H1 (cell line): ENCODE results near the gene SYDE2. TPM values are rescaled to one million over a fixed set of nuclear protein-coding genes. Genes with fewer than 3 reads are reported as not detected.

Experiments
- CTCF ChIA-PET: fragments of 300-600 bp; sonication (Branson Sonifier 250); formaldehyde crosslinking; loops from one replicate; lab custom pipeline; 2021; ENCODE audit not compliant: partially characterized antibody; lab: Charles Lee
- POLR2A ChIA-PET: fragments of 300-600 bp; sonication (Branson Sonifier 250); formaldehyde crosslinking; loops from one replicate; lab custom pipeline; 2021; ENCODE audit warnings: inconsistent platforms; ENCODE audit not compliant: partially characterized antibody; lab: Charles Lee
- DNase-seq, 2 experiments: peaks; one replicate each; pipeline versions ENCODE4 v3.0.0 to v3.0.0-alpha.2; 2010 to 2022; ENCODE audit warnings: low spot score in 2 of 2, low read depth in 1 of 2, mixed read lengths in 1 of 2
- FAIRE-seq: peaks from 2 replicates; lab custom pipeline; 2011; peaks lifted over from hg19 to GRCh38; lab: Jason Lieb, UNC
- H2AFZ ChIP-seq: 2 replicates; pipeline ENCODE4 v1.8.1; 2012; ENCODE audit warnings: low read length, inconsistent platforms
- H2AK5ac ChIP-seq: 2 replicates; pipeline ENCODE4 v1.6.1; 2013; ENCODE audit warnings: low read depth, low read length
- H2BK120ac ChIP-seq: replicated peaks from 2 replicates; pipeline ENCODE3; 2013; ENCODE audit warnings: low read depth, low read length, inconsistent platforms
- H2BK12ac ChIP-seq: 2 replicates; pipeline ENCODE4 v1.6.1; 2013; ENCODE audit warnings: low read depth, low read length
- H2BK15ac ChIP-seq: 2 replicates; pipeline ENCODE4 v1.6.1; 2013; ENCODE audit warnings: low read length
- H2BK20ac ChIP-seq: 2 replicates; pipeline ENCODE4 v1.6.1; 2013; ENCODE audit warnings: low read length
- H2BK5ac ChIP-seq: 2 replicates; pipeline ENCODE4 v1.6.1; 2013; ENCODE audit warnings: low read depth, low read length
- H3K14ac ChIP-seq: 2 replicates; pipeline ENCODE4 v1.6.1; 2013; ENCODE audit warnings: inconsistent platforms; ENCODE audit not compliant: insufficient read length
- H3K18ac ChIP-seq: 2 replicates; pipeline ENCODE4 v1.6.1; 2013; ENCODE audit warnings: low read length; ENCODE audit errors: extremely low read depth
- H3K23ac ChIP-seq: 2 replicates; pipeline ENCODE4 v1.6.1; 2013; ENCODE audit warnings: inconsistent platforms; ENCODE audit not compliant: insufficient read length
- H3K23me2 ChIP-seq: 2 replicates; pipeline ENCODE4 v1.6.1; 2013; ENCODE audit warnings: low read depth, low read length
- H3K27ac ChIP-seq: 2 replicates; pipeline ENCODE4 v1.6.1; 2011; ENCODE audit warnings: low read depth, low read length, inconsistent platforms
- H3K27me3 ChIP-seq, 4 experiments: replicated peaks in 1 of 4; 1 replicate in 1 of 4; 2 replicates in 3 of 4; pipeline versions ENCODE4 v1.6.1 to v1.8.1; 2011 to 2013; ENCODE audit warnings: low read length in 3 of 4, mild to moderate bottlenecking in 3 of 4, inconsistent platforms in 2 of 4, mixed read lengths in 2 of 4, moderate library complexity in 1 of 4; ENCODE audit not compliant: control insufficient read depth in 3 of 4, insufficient read depth in 3 of 4; ENCODE audit errors: extremely low read depth in 1 of 4
- H3K36me3 ChIP-seq, 4 experiments: 2 replicates each; pipeline versions ENCODE4 v1.6.1 to v1.8.1; 2011 to 2013; ENCODE audit warnings: mild to moderate bottlenecking in 4 of 4, low read length in 3 of 4, moderate library complexity in 2 of 4, control low read depth in 1 of 4, inconsistent platforms in 1 of 4; ENCODE audit not compliant: insufficient read depth in 4 of 4, control insufficient read depth in 2 of 4
- H3K4ac ChIP-seq: replicated peaks from 2 replicates; pipeline ENCODE3; 2013; ENCODE audit warnings: low read length, low read depth, mixed read lengths, inconsistent platforms; ENCODE audit not compliant: insufficient read length
- H3K4me1 ChIP-seq, 4 experiments: replicated peaks in 1 of 4; 1 replicate in 1 of 4; 2 replicates in 3 of 4; pipeline versions ENCODE4 v1.6.1 to v1.8.1; 2011 to 2013; ENCODE audit warnings: low read length in 3 of 4, inconsistent platforms in 2 of 4, mixed read lengths in 1 of 4; ENCODE audit not compliant: insufficient read depth in 4 of 4, control insufficient read depth in 3 of 4
- H3K4me2 ChIP-seq, 2 experiments: 2 replicates each; pipeline versions ENCODE4 v1.6.1 to v1.8.1; 2011 to 2013; ENCODE audit warnings: low read depth in 2 of 2, low read length in 2 of 2, control low read depth in 1 of 2, inconsistent platforms in 1 of 2, mild to moderate bottlenecking in 1 of 2; ENCODE audit not compliant: insufficient read depth in 1 of 2
- H3K4me3 ChIP-seq, 4 experiments: fragments of 200-600, 300-600 bp in 1 of 4; sonication (generic), shearing (Covaris generic), sonication (Bioruptor Twin) in 1 of 4; 2 replicates each; pipeline versions ENCODE4 v1.5.1 to v1.8.1; 2011 to 2016; ENCODE audit warnings: low read length in 4 of 4, low read depth in 3 of 4, control low read depth in 2 of 4, inconsistent platforms in 2 of 4, mild to moderate bottlenecking in 2 of 4, mixed read lengths in 1 of 4, moderate library complexity in 1 of 4; ENCODE audit not compliant: insufficient read depth in 2 of 4; ENCODE audit errors: extremely low read depth in 1 of 4
- H3K56ac ChIP-seq: replicated peaks from 2 replicates; pipeline ENCODE3; 2013; ENCODE audit warnings: low read depth, mild to moderate bottlenecking, mixed read lengths, low read length, inconsistent platforms; ENCODE audit not compliant: insufficient read length
- H3K79me1 ChIP-seq: 2 replicates; pipeline ENCODE4 v1.6.1; 2013; ENCODE audit warnings: low read depth, low read length, control low read depth
- H3K79me2 ChIP-seq, 2 experiments: 2 replicates each; pipeline versions ENCODE4 v1.6.1 to v1.8.1; 2012 to 2013; ENCODE audit warnings: low read length in 2 of 2, mild to moderate bottlenecking in 2 of 2, inconsistent platforms in 1 of 2; ENCODE audit not compliant: insufficient read depth in 2 of 2, control insufficient read depth in 1 of 2
- H3K9ac ChIP-seq, 4 experiments: replicated peaks in 1 of 4; 1 replicate in 1 of 4; 2 replicates in 3 of 4; pipeline versions ENCODE4 v1.6.1 to v1.8.1; 2011 to 2013; ENCODE audit warnings: low read depth in 3 of 4, low read length in 3 of 4, control low read depth in 2 of 4, mild to moderate bottlenecking in 2 of 4, moderate library complexity in 2 of 4, inconsistent platforms in 1 of 4; ENCODE audit errors: extremely low read depth in 1 of 4
- H3K9me3 ChIP-seq, 2 experiments: 2 replicates each; pipeline versions ENCODE4 v1.6.1 to v1.8.1; 2012 to 2013; ENCODE audit warnings: mild to moderate bottlenecking in 2 of 2, moderate library complexity in 2 of 2, control low read depth in 1 of 2, inconsistent platforms in 1 of 2, low read depth in 1 of 2, low read length in 1 of 2, mixed read lengths in 1 of 2; ENCODE audit not compliant: insufficient read depth in 2 of 2
- H4K20me1 ChIP-seq, 2 experiments: replicated peaks in 1 of 2; 2 replicates each; pipeline versions ENCODE3 to v1.8.1; 2011 to 2013; ENCODE audit warnings: inconsistent platforms in 2 of 2, low read length in 2 of 2, mild to moderate bottlenecking in 1 of 2; ENCODE audit not compliant: insufficient read depth in 2 of 2, control insufficient read depth in 1 of 2
- H4K5ac ChIP-seq: 2 replicates; pipeline ENCODE4 v1.6.1; 2013; ENCODE audit warnings: low read length, low read depth, mixed read lengths, inconsistent platforms; ENCODE audit not compliant: insufficient read length
- H4K8ac ChIP-seq: 2 replicates; pipeline ENCODE4 v1.8.0; 2013; ENCODE audit warnings: mild to moderate bottlenecking, moderate library complexity, low read length, inconsistent platforms; ENCODE audit not compliant: insufficient read depth; ENCODE audit errors: extremely low read depth
- H4K91ac ChIP-seq: replicated peaks from 2 replicates; pipeline ENCODE3; 2013; ENCODE audit warnings: low read length, mixed read lengths, inconsistent platforms; ENCODE audit not compliant: insufficient read length
- CBX8 ChIP-seq: fragments of 300-800, 300-1000 bp; sonication (generic); IDR thresholded peaks from 2 replicates; pipeline ENCODE4 v1.7.1; 2016; ENCODE audit warnings: low read depth, low read length, borderline replicate concordance
- CEBPB ChIP-seq: IDR thresholded peaks from 2 replicates; pipeline ENCODE4 v1.6.1; 2012; ENCODE audit warnings: low read depth, low read length
- CTBP2 ChIP-seq: IDR thresholded peaks from 2 replicates; pipeline ENCODE4 v1.7.0; 2011; ENCODE audit warnings: borderline replicate concordance, mild to moderate bottlenecking, moderate library complexity, mixed read lengths, low read length; ENCODE audit not compliant: insufficient read depth, insufficient read length
- FOSL1 ChIP-seq: IDR thresholded peaks from 2 replicates; pipeline ENCODE4 v1.6.1; 2011; ENCODE audit warnings: mild to moderate bottlenecking, low read depth, low read length, moderate library complexity; ENCODE audit not compliant: insufficient read depth
- JUN ChIP-seq: IDR thresholded peaks from 2 replicates; pipeline ENCODE4 v1.6.1; 2011; ENCODE audit warnings: low read depth, mild to moderate bottlenecking, improper control_type of control experiment, low read length
- JUND ChIP-seq: IDR thresholded peaks from 2 replicates; pipeline ENCODE4 v1.6.1; 2011; ENCODE audit warnings: mild to moderate bottlenecking, improper control_type of control experiment, low read length
- KDM4A ChIP-seq: IDR thresholded peaks from one replicate; pipeline ENCODE4 v1.7.1; 2012; ENCODE audit warnings: low read depth, mild to moderate bottlenecking, moderate library complexity, low read length, inconsistent platforms; ENCODE audit not compliant: severe bottlenecking
- KDM5A ChIP-seq: fragments of 200-600 bp; IDR thresholded peaks from 2 replicates; pipeline ENCODE4 v1.7.1; 2012; ENCODE audit warnings: mild to moderate bottlenecking, low read length, inconsistent platforms, mixed read lengths
- TAF7 ChIP-seq: optimal IDR thresholded peaks from 2 replicates; pipeline ENCODE3; 2011; ENCODE audit warnings: low read depth, mild to moderate bottlenecking, inconsistent platforms, low read length, moderate library complexity, borderline replicate concordance
- polyA plus RNA-seq, 7 experiments: library from polyadenylated mRNA; depleted of rRNA in 3 of 7; stranded (reverse) in 5 of 7; unstranded in 2 of 7; fragments of >200 nt in 5 of 7; fragments of 200-250 nt in 2 of 7; gene quantifications; 1 replicate in 5 of 7; 2 replicates in 1 of 7; 4 replicates in 1 of 7; pipeline versions ENCODE4 v1.2.1 to v1.2.3, GENCODE V29; 2011 to 2013; ENCODE audit warnings: missing spikeins in 2 of 7, mixed read lengths in 2 of 7
- total RNA-seq: library from RNA; stranded (reverse); fragmentation: NEBNext Ultra II Directional; extraction: Animal tissue kit (Norgen Biotek cat#: 25700); gene quantifications from 2 replicates; pipeline ENCODE4 v1.2.1, GENCODE V29; 2021
- TF ChIP-seq, protein P1 (sequence below): IDR thresholded peaks from 2 replicates; pipeline ENCODE4 v1.6.1; 2011; ENCODE audit warnings: low read depth, mild to moderate bottlenecking, low read length; ENCODE audit not compliant: insufficient read depth
- TF ChIP-seq, protein P2 (sequence below), 3 experiments: IDR thresholded peaks; 1 replicate in 2 of 3; 2 replicates in 1 of 3; pipeline versions ENCODE4 v1.5.1 to v1.6.1; 2011; ENCODE audit warnings: low read length in 3 of 3, mild to moderate bottlenecking in 3 of 3, inconsistent platforms in 2 of 3, low read depth in 1 of 3, moderate library complexity in 1 of 3; ENCODE audit not compliant: insufficient read depth in 1 of 3; ENCODE audit errors: control extremely low read depth in 1 of 3

The SYDE2 gene
- total and polyA plus RNA-seq, 2 of the 8 experiments (the other 6 are each of a cell fraction or from before 2014, with no cell fraction given) = 1.6 to 14.6 TPM

DNA sequence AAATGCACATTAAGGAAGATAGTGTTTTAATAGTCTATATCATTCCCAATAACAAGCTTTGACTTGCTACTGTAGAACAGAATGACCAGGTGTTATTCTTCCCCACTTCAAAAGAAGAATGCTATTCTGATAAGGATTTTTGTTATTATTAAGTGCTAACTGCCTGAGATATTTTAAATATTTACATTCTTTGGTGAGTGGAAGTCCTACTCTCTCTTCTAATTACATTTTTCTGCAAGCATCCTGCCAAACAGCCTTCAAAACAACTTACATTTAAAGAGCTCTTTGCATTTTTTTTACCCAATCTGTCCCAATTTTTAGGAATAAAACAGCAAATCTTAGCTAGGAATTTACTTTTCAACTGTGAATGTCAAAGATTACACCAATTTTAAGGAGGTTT, 23.5 kb upstream of the SYDE2 start:
- H3K23ac ChIP-seq = no peak overlapping the region
- H3K18ac ChIP-seq = no peak overlapping the region
- FAIRE-seq (no peak), DNase-seq (no peak)
- no peak overlapping the region for H4K91ac ChIP-seq
- H3K27me3 ChIP-seq = no peaks in the 10 kb centered on the region
- 0 out of 2 replicates have a peak overlapping the region, but pooled peaks have one; percentile 1 for H3K27ac ChIP-seq
- H2BK120ac ChIP-seq = no peak overlapping the region
- H2BK12ac ChIP-seq = no peak overlapping the region
- H3K9ac ChIP-seq = no peak overlapping the region
- no peak overlapping the region for H3K14ac ChIP-seq
- no peak overlapping the region for H3K4me3 ChIP-seq
- no peak overlapping the region for H2BK20ac ChIP-seq
- H3K36me3 ChIP-seq = no peaks in the 10 kb centered on the region
- no peaks in the 10 kb centered on the region for H3K79me2 ChIP-seq
- peaks cover 0 to 15% (median 4%) of the 10 kb centered on the region in 4 experiments; a peak in 4 of 7 replicates for H3K4me1 ChIP-seq
- ChIA-PET CTCF (interaction anchor here (0.8 to 3.1 kb wide), 9 partner anchors 8 to 279 kb away, joined by 3 to 15 read pairs (median 4); no protein-coding TSS in a partner anchor), POLR2A (interaction anchor here (1.0 to 2.9 kb wide), 3 partner anchors 16 to 36 kb away, joined by 3 to 17 read pairs (median 4); partner anchors contain the start of genes C1orf52 and SYDE2)
- H2BK5ac ChIP-seq = no peak overlapping the region
- no peak overlapping the region for H4K5ac ChIP-seq
- no peak overlapping the region for H2AFZ ChIP-seq
- H4K8ac ChIP-seq = no peak overlapping the region
- H4K20me1 ChIP-seq = no peaks in the 10 kb centered on the region
- H3K9me3 ChIP-seq = no peaks in the 10 kb centered on the region
- H3K4ac ChIP-seq = no peak overlapping the region
- no peak overlapping the region for H2BK15ac ChIP-seq
- H3K79me1 ChIP-seq = no peaks in the 10 kb centered on the region
- no peak overlapping the region for H2AK5ac ChIP-seq
- H3K4me2 ChIP-seq = no peak overlapping the region; a peak in 1 of 4 replicates
- no peaks in the 10 kb centered on the region for H3K23me2 ChIP-seq
- no peak overlapping the region for H3K56ac ChIP-seq
- no peak for TF ChIP-seq CTBP2
- no peak for TF ChIP-seq FOSL1
- no peak for TF ChIP-seq CEBPB
- TF ChIP-seq JUN = no peak
- no peak for TF ChIP-seq KDM5A
- TF ChIP-seq, protein P1, sequence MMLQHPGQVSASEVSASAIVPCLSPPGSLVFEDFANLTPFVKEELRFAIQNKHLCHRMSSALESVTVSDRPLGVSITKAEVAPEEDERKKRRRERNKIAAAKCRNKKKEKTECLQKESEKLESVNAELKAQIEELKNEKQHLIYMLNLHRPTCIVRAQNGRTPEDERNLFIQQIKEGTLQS = no peak
- TF ChIP-seq JUND = no peak
- no peak for TF ChIP-seq KDM4A
- no peak for TF ChIP-seq CBX8
- TF ChIP-seq, protein P2, sequence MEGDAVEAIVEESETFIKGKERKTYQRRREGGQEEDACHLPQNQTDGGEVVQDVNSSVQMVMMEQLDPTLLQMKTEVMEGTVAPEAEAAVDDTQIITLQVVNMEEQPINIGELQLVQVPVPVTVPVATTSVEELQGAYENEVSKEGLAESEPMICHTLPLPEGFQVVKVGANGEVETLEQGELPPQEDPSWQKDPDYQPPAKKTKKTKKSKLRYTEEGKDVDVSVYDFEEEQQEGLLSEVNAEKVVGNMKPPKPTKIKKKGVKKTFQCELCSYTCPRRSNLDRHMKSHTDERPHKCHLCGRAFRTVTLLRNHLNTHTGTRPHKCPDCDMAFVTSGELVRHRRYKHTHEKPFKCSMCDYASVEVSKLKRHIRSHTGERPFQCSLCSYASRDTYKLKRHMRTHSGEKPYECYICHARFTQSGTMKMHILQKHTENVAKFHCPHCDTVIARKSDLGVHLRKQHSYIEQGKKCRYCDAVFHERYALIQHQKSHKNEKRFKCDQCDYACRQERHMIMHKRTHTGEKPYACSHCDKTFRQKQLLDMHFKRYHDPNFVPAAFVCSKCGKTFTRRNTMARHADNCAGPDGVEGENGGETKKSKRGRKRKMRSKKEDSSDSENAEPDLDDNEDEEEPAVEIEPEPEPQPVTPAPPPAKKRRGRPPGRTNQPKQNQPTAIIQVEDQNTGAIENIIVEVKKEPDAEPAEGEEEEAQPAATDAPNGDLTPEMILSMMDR (IDR thresholded peaks at IDR 0.05; ENCODE audit: control extremely low read depth in 1 of 3, insufficient read depth in 1 of 3, low read depth in 1 of 3, low read length in 3 of 3) = no peak
- no peak for TF ChIP-seq TAF7
